Measurements from ENCODE around the gene CMA1.
"Not testable (repeated sequence)": the region's sequence is repeated elsewhere in the genome, so short reads cannot be mapped to it uniquely, and the experiment has no call there.

CMA1 gene

GRCh38 chr14:24508155-24508840 lies at the start of gene CMA1:
Gene CMA1, minus strand, starts transcription at chr14:24508265. Its CDS starts 30 bp downstream, at chr14:24508235.
- no peak for DNase-seq (ENCODE audit: low read depth, low spot score)

GRCh38 chr14:24556756-24557155 lies 48.7 kb upstream of the CMA1 start:
- no peak for DNase-seq (ENCODE audit: low read depth, low spot score)

- DNase-seq (ENCODE audit: low read depth, low spot score), result not testable (repeated sequence)
Observed at GRCh38 chr14:24549064-24549463, 41.0 kb upstream of the CMA1 start.

GRCh38 chr14:24542346-24542936 lies 34.4 kb upstream of the CMA1 start:
- no peak for DNase-seq (ENCODE audit: low read depth, low spot score)

- DNase-seq (ENCODE audit: low read depth, low spot score), result no peak
Observed at GRCh38 chr14:24535737-24536136, 27.7 kb upstream of the CMA1 start.

GRCh38 chr14:24534286-24534685 lies 26.2 kb upstream of the CMA1 start:
- DNase-seq (ENCODE audit: low read depth, low spot score), result no peak

GRCh38 chr14:24525877-24526620 lies 18.0 kb upstream of the CMA1 start:
- DNase-seq (ENCODE audit: low read depth, low spot score), result peak; percentile 19

- DNase-seq (ENCODE audit: low read depth, low spot score), result no peak
Observed at GRCh38 chr14:24518851-24519250, 10.8 kb upstream of the CMA1 start.

GRCh38 chr14:24514209-24514608 lies 6.1 kb upstream of the CMA1 start:
- DNase-seq (ENCODE audit: low read depth, low spot score), result no peak

- DNase-seq (ENCODE audit: low read depth, low spot score), result peak; percentile 18
Observed at GRCh38 chr14:24513009-24513408, 4.9 kb upstream of the CMA1 start.

GRCh38 chr14:24506443-24506842 lies 1.6 kb downstream of the CMA1 start:
- DNase-seq (ENCODE audit: low read depth, low spot score), result no peak

GRCh38 chr14:24504425-24504950 lies 3.6 kb downstream of the CMA1 start:
- DNase-seq (ENCODE audit: low read depth, low spot score), result no peak

- DNase-seq (ENCODE audit: low read depth, low spot score), result peak; percentile 13
Observed at GRCh38 chr14:24491586-24492408, 16.3 kb downstream of the CMA1 start.

- DNase-seq (ENCODE audit: low read depth, low spot score), result peak; percentile 63
Observed at GRCh38 chr14:24483604-24484252, 24.3 kb downstream of the CMA1 start.

- not testable (repeated sequence) for DNase-seq (ENCODE audit: low read depth, low spot score)
Observed at GRCh38 chr14:24482699-24483303, 25.3 kb downstream of the CMA1 start.

- DNase-seq (ENCODE audit: low read depth, low spot score), result peak; percentile 92
Observed at GRCh38 chr14:24481622-24482324, 26.3 kb downstream of the CMA1 start.

- peak; percentile 43 for DNase-seq (ENCODE audit: low read depth, low spot score)
Observed at GRCh38 chr14:24479999-24480398, 28.1 kb downstream of the CMA1 start.

GRCh38 chr14:24475261-24475660 lies 32.8 kb downstream of the CMA1 start:
- DNase-seq (ENCODE audit: low read depth, low spot score), result no peak

- DNase-seq (ENCODE audit: low read depth, low spot score), result no peak
Observed at GRCh38 chr14:24473211-24473610, 34.9 kb downstream of the CMA1 start.

- DNase-seq (ENCODE audit: low read depth, low spot score), result not testable (repeated sequence)
Observed at GRCh38 chr14:24470450-24470849, 37.6 kb downstream of the CMA1 start.
